HepG2 (cell line): ENCODE measurements around the gene UAP1L1. TPM values are rescaled to one million over a fixed set of nuclear protein-coding genes. Genes with fewer than 3 reads are reported as not detected.

ENCODE experiments used
- CAMTA2 ChIP-seq: sonication (generic); formaldehyde crosslinking; IDR thresholded peaks from 2 replicates; pipeline ENCODE4 v1.4.0; 2020; ENCODE audit warnings: mild to moderate bottlenecking, missing genetic modification reagents, borderline replicate concordance
- DR1 ChIP-seq: sonication (generic); formaldehyde crosslinking; IDR thresholded peaks from 2 replicates; pipeline ENCODE4 v1.8.0; 2021; ENCODE audit warnings: mild to moderate bottlenecking, missing genetic modification reagents, inconsistent platforms
- HMG20B ChIP-seq: conservative IDR thresholded peaks from 2 replicates; pipeline ENCODE4 v1.6.1; 2016; ENCODE audit warnings: missing genetic modification reagents, missing compliant biosample characterization
- HNF4G ChIP-seq, 2 experiments: sonication (generic) in 1 of 2; formaldehyde crosslinking in 1 of 2; IDR thresholded peaks; 2 replicates each; pipeline versions ENCODE4 v1.4.0 to v1.6.1; 2011 to 2020; ENCODE audit warnings: borderline replicate concordance in 2 of 2, low read depth in 2 of 2, mild to moderate bottlenecking in 2 of 2, low read length in 1 of 2, missing genetic modification reagents in 1 of 2, moderate library complexity in 1 of 2
- KDM2A ChIP-seq: sonication (generic); formaldehyde crosslinking; IDR thresholded peaks from 2 replicates; pipeline ENCODE4 v1.4.0; 2020; ENCODE audit warnings: low read depth, missing genetic modification reagents, borderline replicate concordance
- KLF9 ChIP-seq: IDR thresholded peaks from 2 replicates; pipeline ENCODE4 v1.6.1; 2016; ENCODE audit warnings: low read depth
- MED13 ChIP-seq: sonication (generic); formaldehyde crosslinking; IDR thresholded peaks from 2 replicates; pipeline ENCODE4 v1.5.0; 2020; ENCODE audit warnings: missing genetic modification reagents
- MTA1 ChIP-seq: sonication (generic); formaldehyde crosslinking; IDR thresholded peaks from 2 replicates; pipeline ENCODE4 v1.4.0; 2020; ENCODE audit warnings: missing genetic modification reagents, mild to moderate bottlenecking, borderline replicate concordance
- NFKB2 ChIP-seq: sonication (generic); formaldehyde crosslinking; IDR thresholded peaks from 2 replicates; pipeline ENCODE4 v1.4.0; 2020; ENCODE audit warnings: missing genetic modification reagents, borderline replicate concordance
- POLR2G ChIP-seq: fragments of 200-400 bp; formaldehyde crosslinking; IDR thresholded peaks from 2 replicates; pipeline ENCODE4 v1.6.1; 2018; ENCODE audit warnings: mild to moderate bottlenecking, low read depth, low read length, moderate library complexity
- REL ChIP-seq: sonication (generic); formaldehyde crosslinking; conservative IDR thresholded peaks from 2 replicates; pipeline ENCODE4 v1.8.0; 2022; ENCODE audit warnings: mild to moderate bottlenecking, missing genetic modification reagents, moderate library complexity
- RFXAP ChIP-seq: sonication (generic); formaldehyde crosslinking; IDR thresholded peaks from 2 replicates; pipeline ENCODE4 v1.4.0; 2020; ENCODE audit warnings: missing genetic modification reagents, borderline replicate concordance
- TCF7 ChIP-seq: sonication (generic); IDR thresholded peaks from 2 replicates; pipeline ENCODE4 v1.6.1; 2016; ENCODE audit warnings: antibody characterized with exemption, low read depth
- TMF1 ChIP-seq: sonication (generic); formaldehyde crosslinking; IDR thresholded peaks from 2 replicates; pipeline ENCODE4 v1.8.1; 2022; ENCODE audit warnings: low read depth, missing genetic modification reagents
- ZNF296 ChIP-seq: sonication (generic); formaldehyde crosslinking; conservative IDR thresholded peaks from 2 replicates; pipeline ENCODE4 v1.5.0; 2020; ENCODE audit warnings: mild to moderate bottlenecking, missing genetic modification reagents
- ZNF710 ChIP-seq: sonication (generic); formaldehyde crosslinking; IDR thresholded peaks from 2 replicates; pipeline ENCODE4 v1.5.0; 2020; ENCODE audit warnings: mild to moderate bottlenecking, missing genetic modification reagents, borderline replicate concordance
- ZNF850 ChIP-seq: sonication (generic); formaldehyde crosslinking; conservative IDR thresholded peaks from 2 replicates; pipeline ENCODE4 v1.9.0; 2021; ENCODE audit warnings: mild to moderate bottlenecking, missing genetic modification reagents
- polyA plus RNA-seq, 8 experiments: library from polyadenylated mRNA; depleted of rRNA in 3 of 8; stranded (reverse) in 7 of 8; unstranded in 1 of 8; fragments of >200 nt; fragmentation: Illumina TruSeq in 4 of 8; extraction: Trizol in 4 of 8; gene quantifications; 2 replicates each; pipeline versions ENCODE4 v1.2.1 to v1.2.3, GENCODE V29; 2011 to 2016; ENCODE audit warnings: low read depth in 4 of 8, missing spikeins in 1 of 8, mixed read lengths in 1 of 8; ENCODE audit not compliant: insufficient read depth in 1 of 8
- total RNA-seq, 5 experiments: library from RNA; depleted of rRNA; stranded (reverse); fragments of >200 nt; fragmentation: Illumina TruSeq; extraction: Trizol; gene quantifications; 2 replicates each; pipeline ENCODE4 v1.2.3, GENCODE V29; 2016; ENCODE audit warnings: low read depth in 1 of 5
- TF ChIP-seq, protein P1 (sequence below): IDR thresholded peaks from 2 replicates; pipeline ENCODE4 v1.6.1; 2016; ENCODE audit warnings: mild to moderate bottlenecking
- TF ChIP-seq, protein P2 (sequence below): sonication (generic); formaldehyde crosslinking; IDR thresholded peaks from 2 replicates; pipeline ENCODE4 v1.8.0; 2022; ENCODE audit warnings: mild to moderate bottlenecking, missing genetic modification reagents, moderate library complexity
- TF ChIP-seq, protein P3 (sequence below): sonication (generic); formaldehyde crosslinking; IDR thresholded peaks from 2 replicates; pipeline ENCODE4 v1.5.0; 2020; ENCODE audit warnings: mild to moderate bottlenecking, missing genetic modification reagents

UAP1L1 gene
- total and polyA plus RNA-seq, 2 of the 13 experiments (the other 11 are each of a cell fraction or from before 2014, with no cell fraction given), result 5.4 to 6.4 TPM

- TF ChIP-seq, protein P1, sequence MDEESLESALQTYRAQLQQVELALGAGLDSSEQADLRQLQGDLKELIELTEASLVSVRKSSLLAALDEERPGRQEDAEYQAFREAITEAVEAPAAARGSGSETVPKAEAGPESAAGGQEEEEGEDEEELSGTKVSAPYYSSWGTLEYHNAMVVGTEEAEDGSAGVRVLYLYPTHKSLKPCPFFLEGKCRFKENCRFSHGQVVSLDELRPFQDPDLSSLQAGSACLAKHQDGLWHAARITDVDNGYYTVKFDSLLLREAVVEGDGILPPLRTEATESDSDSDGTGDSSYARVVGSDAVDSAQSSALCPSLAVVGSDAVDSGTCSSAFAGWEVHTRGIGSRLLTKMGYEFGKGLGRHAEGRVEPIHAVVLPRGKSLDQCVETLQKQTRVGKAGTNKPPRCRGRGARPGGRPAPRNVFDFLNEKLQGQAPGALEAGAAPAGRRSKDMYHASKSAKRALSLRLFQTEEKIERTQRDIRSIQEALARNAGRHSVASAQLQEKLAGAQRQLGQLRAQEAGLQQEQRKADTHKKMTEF (CRISPR knock-in tag), result 0 out of 2 replicates have a peak, but pooled peaks have one; percentile 56
- TF ChIP-seq RFXAP (CRISPR knock-in tag), result peak; percentile 65
- TF ChIP-seq ZNF850 (CRISPR knock-in tag), result no peak
- 0 out of 2 replicates have a peak, but pooled peaks have one; percentile 24 for TF ChIP-seq TMF1
- TF ChIP-seq HNF4G (IDR thresholded peaks at IDR 0.05; ENCODE audit: borderline replicate concordance, low read depth, low read length), result peak; percentile 90
- TF ChIP-seq HNF4G (CRISPR knock-in tag; IDR thresholded peaks at IDR 0.05; ENCODE audit: borderline replicate concordance, low read depth), result peak; percentile 91
- TF ChIP-seq, protein P2, sequence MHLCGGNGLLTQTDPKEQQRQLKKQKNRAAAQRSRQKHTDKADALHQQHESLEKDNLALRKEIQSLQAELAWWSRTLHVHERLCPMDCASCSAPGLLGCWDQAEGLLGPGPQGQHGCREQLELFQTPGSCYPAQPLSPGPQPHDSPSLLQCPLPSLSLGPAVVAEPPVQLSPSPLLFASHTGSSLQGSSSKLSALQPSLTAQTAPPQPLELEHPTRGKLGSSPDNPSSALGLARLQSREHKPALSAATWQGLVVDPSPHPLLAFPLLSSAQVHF (CRISPR knock-in tag), result no peak
- TF ChIP-seq KLF9 (CRISPR knock-in tag), result peak; percentile 14; the same call in 1 of the 2 replicates
- TF ChIP-seq ZNF296 (CRISPR knock-in tag), result no peak; the same call in 1 of the 2 replicates
- TF ChIP-seq MED13 (CRISPR knock-in tag), result peak; percentile 40; the same call in 1 of the 2 replicates
- peak; percentile 68; the same call in 1 of the 2 replicates for TF ChIP-seq MTA1 (CRISPR knock-in tag)
- 0 out of 2 replicates have a peak, but pooled peaks have one; percentile 22 for TF ChIP-seq REL (CRISPR knock-in tag)
- peak; percentile 73 for TF ChIP-seq DR1 (CRISPR knock-in tag)
- no peak for TF ChIP-seq HMG20B (CRISPR knock-in tag)
- 0 out of 2 replicates have a peak, but pooled peaks have one; percentile 28 for TF ChIP-seq NFKB2 (CRISPR knock-in tag)
- TF ChIP-seq CAMTA2, result 0 out of 2 replicates have a peak, but pooled peaks have one; percentile 56
- TF ChIP-seq, protein P3, sequence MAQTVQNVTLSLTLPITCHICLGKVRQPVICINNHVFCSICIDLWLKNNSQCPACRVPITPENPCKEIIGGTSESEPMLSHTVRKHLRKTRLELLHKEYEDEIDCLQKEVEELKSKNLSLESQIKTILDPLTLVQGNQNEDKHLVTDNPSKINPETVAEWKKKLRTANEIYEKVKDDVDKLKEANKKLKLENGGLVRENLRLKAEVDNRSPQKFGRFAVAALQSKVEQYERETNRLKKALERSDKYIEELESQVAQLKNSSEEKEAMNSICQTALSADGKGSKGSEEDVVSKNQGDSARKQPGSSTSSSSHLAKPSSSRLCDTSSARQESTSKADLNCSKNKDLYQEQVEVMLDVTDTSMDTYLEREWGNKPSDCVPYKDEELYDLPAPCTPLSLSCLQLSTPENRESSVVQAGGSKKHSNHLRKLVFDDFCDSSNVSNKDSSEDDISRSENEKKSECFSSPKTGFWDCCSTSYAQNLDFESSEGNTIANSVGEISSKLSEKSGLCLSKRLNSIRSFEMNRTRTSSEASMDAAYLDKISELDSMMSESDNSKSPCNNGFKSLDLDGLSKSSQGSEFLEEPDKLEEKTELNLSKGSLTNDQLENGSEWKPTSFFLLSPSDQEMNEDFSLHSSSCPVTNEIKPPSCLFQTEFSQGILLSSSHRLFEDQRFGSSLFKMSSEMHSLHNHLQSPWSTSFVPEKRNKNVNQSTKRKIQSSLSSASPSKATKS, result peak; percentile 51; the same call in 1 of the 2 replicates
- TF ChIP-seq TCF7, result no peak
- peak; percentile 90 for TF ChIP-seq POLR2G
- peak; percentile 67; the same call in 1 of the 2 replicates for TF ChIP-seq KDM2A (CRISPR knock-in tag)
- TF ChIP-seq ZNF710 (CRISPR knock-in tag), result peak; percentile 59; the same call in 1 of the 2 replicates
Measured at GRCh38 chr9:137055385-137056364, 21.6 kb upstream of the UAP1L1 start (continued).
